ENCODE measurements around the gene PCDHGB1. TPM values are rescaled to one million over a fixed set of nuclear protein-coding genes. Genes with fewer than 3 reads are reported as not detected.

The PCDHGB1 gene
- total RNA-seq, 1 experiment from 2014 or later = 2.0 TPM

GRCh38 chr5:141371572-141372475 is 21.9 kb downstream of the PCDHGB1 start:
- ChIA-PET POLR2A (no interaction called here), CTCF (no interaction called here)
- Histone ChIP-seq H3K27ac (ENCODE audit: low read length) (no peak overlapping the region), H3K4me1 (ENCODE audit: control insufficient read depth, insufficient read depth, low read length) (no peaks in the 10 kb centered on the region), H3K36me3 (ENCODE audit: control insufficient read depth, insufficient read depth, low read length) (no peaks in the 10 kb centered on the region), H3K27me3 (ENCODE audit: control insufficient read depth, insufficient read depth, low read length) (no peaks in the 10 kb centered on the region), H3K9me3 (ENCODE audit: control insufficient read depth, insufficient read depth, low read depth, low read length) (peaks cover 7% of the 10 kb centered on the region; the same call in 1 of the 2 replicates), H3K4me3 (ENCODE audit: low read depth in 2 of 2, low read length in 2 of 2) (no peak overlapping the region)
- in situ Hi-C loops (cut with HindIII; ENCODE audit: low pct_unique_long_range_greater_than_20kb, low sequenced_read_pairs) (no loop called here), intact Hi-C loops (cut with micrococcal nuclease; ENCODE audit: unreplicated experiment) (no loop called here)
- DNase-seq (ENCODE audit: low read depth, low spot score) = no peak
- no TSS peak for BruUV-seq (replicated peaks)
- no peak for ATAC-seq
- no peak for TF ChIP-seq CTCF (IDR thresholded peaks at IDR 0.05)

DNA sequence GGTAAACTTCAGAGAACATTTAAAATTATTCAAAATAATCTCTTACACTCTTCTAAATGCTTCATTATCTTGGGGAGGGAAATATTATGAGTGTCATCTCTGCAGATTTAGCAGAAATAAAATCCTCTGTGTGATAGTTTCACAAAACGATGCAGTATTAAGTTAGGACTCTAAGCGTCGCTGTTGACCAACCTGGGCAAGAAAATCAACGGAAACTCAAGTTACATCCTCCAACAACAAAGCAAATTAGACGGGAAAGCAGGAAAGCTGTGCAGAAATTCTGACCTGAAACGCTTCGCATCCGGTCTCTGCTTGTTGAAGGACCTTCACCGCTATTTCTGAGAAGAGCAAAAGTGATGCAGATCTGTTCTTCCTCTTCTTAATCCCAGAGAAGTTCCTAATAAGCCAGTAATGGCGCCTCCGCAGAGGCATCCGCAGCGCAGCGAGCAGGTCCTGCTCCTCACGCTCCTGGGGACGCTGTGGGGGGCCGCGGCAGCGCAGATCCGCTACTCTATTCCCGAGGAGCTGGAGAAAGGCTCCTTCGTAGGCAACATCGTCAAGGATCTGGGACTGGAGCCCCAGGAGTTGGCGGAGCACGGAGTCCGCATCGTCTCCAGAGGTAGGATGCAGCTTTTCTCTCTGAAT is 23.9 kb downstream of the PCDHGB1 start, which contains the start of gene PCDHGA6:
Gene PCDHGA6 (plus strand): TSS at position 219 of the 645 bp plus-strand sequence. CDS start 193 bp downstream, at position 412.
- ATAC-seq (no peak), DNase-seq (ENCODE audit: low read depth, low spot score) (no peak)
- H3K4me3 ChIP-seq (ENCODE audit: low read depth in 2 of 2, low read length in 2 of 2) = no peak within 1 kb of the TSS
- H3K27ac ChIP-seq (ENCODE audit: low read length) = no peak within 1 kb of the TSS
- ChIA-PET POLR2A (interaction anchor here (0.6 kb wide), 2 partner anchors 57 to 861 kb away, joined by 4 read pairs; no protein-coding TSS in a partner anchor), CTCF (no interaction called here)
- BruUV-seq (replicated peaks) = no TSS peak
- in situ Hi-C loops (cut with HindIII; ENCODE audit: low pct_unique_long_range_greater_than_20kb, low sequenced_read_pairs) = no loop called here
- H3K4me1 ChIP-seq (ENCODE audit: control insufficient read depth, insufficient read depth, low read length) = no peaks in the 10 kb centered on the region
- H3K27me3 ChIP-seq (ENCODE audit: control insufficient read depth, insufficient read depth, low read length) = no peaks in the 10 kb centered on the region
- TF ChIP-seq CTCF (IDR thresholded peaks at IDR 0.05) (no peak), POLR2AphosphoS5 (IDR thresholded peaks at IDR 0.05; ENCODE audit: low read depth, low read length) (no peak), REST (IDR thresholded peaks at IDR 0.05; ENCODE audit: insufficient read depth in 1 of 2, low read depth in 2 of 2, low read length in 1 of 2) (no peak), TCF7L2 (IDR thresholded peaks at IDR 0.05; ENCODE audit: low read depth, low read length) (no peak), SIN3A (IDR thresholded peaks at IDR 0.05; ENCODE audit: borderline replicate concordance, insufficient read depth, low read depth, low read length) (no peak)
- intact Hi-C loops (cut with micrococcal nuclease; ENCODE audit: unreplicated experiment) = no loop called here
- H3K36me3 ChIP-seq (ENCODE audit: control insufficient read depth, insufficient read depth, low read length) = no peaks in the 10 kb centered on the region
- H3K9me3 ChIP-seq (ENCODE audit: control insufficient read depth, insufficient read depth, low read depth, low read length) = peaks cover 7% of the 10 kb centered on the region; the same call in 1 of the 2 replicates
